Activated CD4-positive, alpha-beta T cell treated with anti-CD3 and anti-CD28 coated beads for 36 hours (primary cell): ENCODE data around the gene EPHB2. TPM values are rescaled to one million over a fixed set of nuclear protein-coding genes. Genes with fewer than 3 reads are reported as not detected.

ENCODE experiments used
- ATAC-seq: fragments of 200-7000 bp; cut with Tn5 transposase; one replicate; pipeline ENCODE4 v1.10.0; 2021; ENCODE audit warnings: mild to moderate bottlenecking, moderate library complexity
- CTCF ChIA-PET: fragments of 350-600 bp; sonication (Branson Sonifier 250); formaldehyde crosslinking; loops from one replicate; lab custom pipeline; 2021; ENCODE audit warnings: antibody characterized with exemption; lab: Charles Lee
- POLR2A ChIA-PET: fragments of 350-600 bp; sonication (Branson Sonifier 250); formaldehyde crosslinking; loops from one replicate; lab custom pipeline; 2021; ENCODE audit warnings: antibody characterized with exemption, inconsistent platforms; lab: Charles Lee
- DNase-seq: peaks from one replicate; pipeline ENCODE4 v3.0.0-alpha.2; 2020
- H3K27ac Mint-ChIP-seq: one replicate; pipeline ENCODE4 v1.8.0; 2021; ENCODE audit warnings: mixed read lengths
- H3K27me3 Mint-ChIP-seq: one replicate; pipeline ENCODE4 v1.8.0; 2021; ENCODE audit warnings: mixed read lengths
- H3K36me3 Mint-ChIP-seq: one replicate; pipeline ENCODE4 v1.8.0; 2021; ENCODE audit warnings: low read depth, mixed read lengths
- H3K4me1 Mint-ChIP-seq: one replicate; pipeline ENCODE4 v1.8.0; 2021; ENCODE audit warnings: mixed read lengths
- H3K4me3 Mint-ChIP-seq: one replicate; pipeline ENCODE4 v1.8.0; 2021; ENCODE audit warnings: mild to moderate bottlenecking, moderate library complexity, mixed read lengths
- H3K9me3 Mint-ChIP-seq: one replicate; pipeline ENCODE4 v1.8.0; 2021; ENCODE audit warnings: low read depth, mixed read lengths
- intact Hi-C, 2 experiments: fragments of 100-400 bp; cut with DNase I in 1 of 2; cut with micrococcal nuclease in 1 of 2; formaldehyde crosslinking; loops; one replicate each; pipeline versions ENCODE4 v1.14.2 to v1.15.1; 2022 to 2024; cut with DNase I, micrococcal nuclease
- total RNA-seq, 2 experiments: library from RNA; stranded (reverse); gene quantifications; one replicate each; pipeline ENCODE4 v1.2.3, GENCODE V29; 2021

Gene EPHB2
- total RNA-seq, 2 experiments from 2014 or later, result not detected

DNA sequence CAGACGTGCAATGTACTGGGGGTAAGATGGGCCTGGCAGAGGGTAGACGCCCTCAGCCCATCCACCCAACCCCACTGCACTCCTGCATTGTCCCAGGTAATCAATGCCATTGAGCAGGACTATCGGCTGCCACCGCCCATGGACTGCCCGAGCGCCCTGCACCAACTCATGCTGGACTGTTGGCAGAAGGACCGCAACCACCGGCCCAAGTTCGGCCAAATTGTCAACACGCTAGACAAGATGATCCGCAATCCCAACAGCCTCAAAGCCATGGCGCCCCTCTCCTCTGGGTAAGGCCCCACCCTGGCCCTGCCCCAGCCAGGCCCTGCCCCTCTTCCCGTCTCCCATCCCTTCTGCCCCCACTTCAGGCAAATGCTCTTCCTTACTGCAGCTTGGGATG lies 199.6 kb downstream of the EPHB2 start:
- no peak for ATAC-seq

DNA sequence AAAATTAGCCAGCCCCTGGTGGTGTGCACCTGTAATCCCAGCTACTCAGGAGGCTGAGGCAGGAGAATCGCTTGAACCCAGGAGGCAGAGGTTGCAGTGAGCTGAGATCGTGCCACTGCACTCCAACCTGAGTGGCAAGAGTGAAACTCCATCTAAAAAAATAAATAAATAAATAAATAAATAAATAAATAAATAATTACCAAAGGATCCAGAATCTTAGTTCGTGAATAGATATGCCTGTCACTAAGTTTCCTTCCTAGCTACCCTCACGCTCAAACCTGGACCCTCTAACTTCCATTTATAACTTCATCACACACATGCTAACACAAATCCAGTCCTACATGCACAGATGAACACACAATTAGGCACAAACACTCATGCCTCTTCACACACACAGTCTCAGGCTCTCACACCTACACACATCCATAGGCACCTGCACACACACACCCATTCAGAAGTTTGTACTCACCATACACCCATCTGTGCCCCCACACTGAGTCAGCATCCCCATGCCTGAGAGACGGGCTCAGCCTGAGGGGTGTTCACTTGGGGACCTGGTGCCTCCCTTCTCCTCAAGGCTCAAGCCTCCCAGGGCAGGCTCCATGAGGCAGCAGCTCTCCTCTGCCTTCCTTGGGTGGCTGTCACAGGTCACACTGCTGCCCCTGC lies 200.5 kb downstream of the EPHB2 start:
- no peak overlapping the region for H3K4me3 Mint-ChIP-seq
- ATAC-seq, result no peak
- DNase-seq, result no peak
- no peaks in the 10 kb centered on the region for H3K4me1 Mint-ChIP-seq
- POLR2A ChIA-PET, result no interaction called here
- H3K9me3 Mint-ChIP-seq, result no peaks in the 10 kb centered on the region
- CTCF ChIA-PET, result no interaction called here
- no peaks in the 10 kb centered on the region for H3K36me3 Mint-ChIP-seq
- no peaks in the 10 kb centered on the region for H3K27me3 Mint-ChIP-seq
- intact Hi-C loops, result no loop called here
- H3K27ac Mint-ChIP-seq, result no peak overlapping the region

More for the DNA sequence above, 199.6 kb downstream of the EPHB2 start:
- H3K36me3 Mint-ChIP-seq, result no peaks in the 10 kb centered on the region
- DNase-seq, result no peak
- no peaks in the 10 kb centered on the region for H3K27me3 Mint-ChIP-seq
- H3K27ac Mint-ChIP-seq, result no peak overlapping the region
- H3K9me3 Mint-ChIP-seq, result no peaks in the 10 kb centered on the region
- intact Hi-C loops, result no loop called here
- POLR2A ChIA-PET, result no interaction called here
- CTCF ChIA-PET, result no interaction called here
- no peaks in the 10 kb centered on the region for H3K4me1 Mint-ChIP-seq
- H3K4me3 Mint-ChIP-seq, result no peak overlapping the region

- ChIA-PET POLR2A (no interaction called here), CTCF (no interaction called here)
- intact Hi-C loops, result no loop called here
- Mint-ChIP-seq H3K4me3 (no peak overlapping the region), H3K27me3 (no peaks in the 10 kb centered on the region), H3K27ac (no peak overlapping the region), H3K36me3 (no peaks in the 10 kb centered on the region), H3K9me3 (no peaks in the 10 kb centered on the region), H3K4me1 (no peaks in the 10 kb centered on the region)
- ATAC-seq, result no peak
- no peak for DNase-seq
These were observed 201.7 kb downstream of the EPHB2 start for GRCh38 chr1:22912311-22912710.

DNA sequence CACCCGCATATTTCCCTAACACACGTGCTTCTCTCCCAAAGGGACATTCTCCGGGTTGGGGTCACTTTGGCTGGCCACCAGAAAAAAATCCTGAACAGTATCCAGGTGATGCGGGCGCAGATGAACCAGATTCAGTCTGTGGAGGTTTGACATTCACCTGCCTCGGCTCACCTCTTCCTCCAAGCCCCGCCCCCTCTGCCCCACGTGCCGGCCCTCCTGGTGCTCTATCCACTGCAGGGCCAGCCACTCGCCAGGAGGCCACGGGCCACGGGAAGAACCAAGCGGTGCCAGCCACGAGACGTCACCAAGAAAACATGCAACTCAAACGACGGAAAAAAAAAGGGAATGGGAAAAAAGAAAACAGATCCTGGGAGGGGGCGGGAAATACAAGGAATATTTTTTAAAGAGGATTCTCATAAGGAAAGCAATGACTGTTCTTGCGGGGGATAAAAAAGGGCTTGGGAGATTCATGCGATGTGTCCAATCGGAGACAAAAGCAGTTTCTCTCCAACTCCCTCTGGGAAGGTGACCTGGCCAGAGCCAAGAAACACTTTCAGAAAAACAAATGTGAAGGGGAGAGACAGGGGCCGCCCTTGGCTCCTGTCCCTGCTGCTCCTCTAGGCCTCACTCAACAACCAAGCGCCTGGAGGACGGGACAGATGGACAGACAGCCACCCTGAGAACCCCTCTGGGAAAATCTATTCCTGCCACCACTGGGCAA lies 202.9 kb downstream of the EPHB2 start:
- Mint-ChIP-seq H3K4me1 (no peaks in the 10 kb centered on the region), H3K27me3 (no peaks in the 10 kb centered on the region), H3K4me3 (no peak overlapping the region), H3K27ac (no peak overlapping the region), H3K9me3 (no peaks in the 10 kb centered on the region), H3K36me3 (no peaks in the 10 kb centered on the region)
- ATAC-seq (no peak), DNase-seq (no peak)
- ChIA-PET CTCF (interaction anchor here (0.6 kb wide), 1 partner anchor 14 kb away, joined by 3 read pairs; no protein-coding TSS in a partner anchor), POLR2A (no interaction called here)
- intact Hi-C loops, result no loop called here

DNA sequence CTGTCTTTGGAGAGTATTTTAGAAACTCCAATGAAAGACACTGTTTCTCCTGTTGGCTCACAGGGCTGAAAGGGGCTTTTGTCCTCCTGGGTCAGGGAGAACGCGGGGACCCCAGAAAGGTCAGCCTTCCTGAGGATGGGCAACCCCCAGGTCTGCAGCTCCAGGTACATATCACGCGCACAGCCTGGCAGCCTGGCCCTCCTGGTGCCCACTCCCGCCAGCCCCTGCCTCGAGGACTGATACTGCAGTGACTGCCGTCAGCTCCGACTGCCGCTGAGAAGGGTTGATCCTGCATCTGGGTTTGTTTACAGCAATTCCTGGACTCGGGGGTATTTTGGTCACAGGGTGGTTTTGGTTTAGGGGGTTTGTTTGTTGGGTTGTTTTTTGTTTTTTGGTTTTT lies 203.5 kb downstream of the EPHB2 start:
- Mint-ChIP-seq H3K4me1 (no peaks in the 10 kb centered on the region), H3K4me3 (no peak overlapping the region), H3K9me3 (no peaks in the 10 kb centered on the region), H3K27me3 (no peaks in the 10 kb centered on the region), H3K36me3 (no peaks in the 10 kb centered on the region), H3K27ac (no peak overlapping the region)
- ChIA-PET POLR2A (no interaction called here), CTCF (interaction anchor here (0.6 kb wide), 1 partner anchor 14 kb away, joined by 3 read pairs; no protein-coding TSS in a partner anchor)
- no peak for ATAC-seq
- intact Hi-C loops, result no loop called here
- DNase-seq, result no peak

DNA sequence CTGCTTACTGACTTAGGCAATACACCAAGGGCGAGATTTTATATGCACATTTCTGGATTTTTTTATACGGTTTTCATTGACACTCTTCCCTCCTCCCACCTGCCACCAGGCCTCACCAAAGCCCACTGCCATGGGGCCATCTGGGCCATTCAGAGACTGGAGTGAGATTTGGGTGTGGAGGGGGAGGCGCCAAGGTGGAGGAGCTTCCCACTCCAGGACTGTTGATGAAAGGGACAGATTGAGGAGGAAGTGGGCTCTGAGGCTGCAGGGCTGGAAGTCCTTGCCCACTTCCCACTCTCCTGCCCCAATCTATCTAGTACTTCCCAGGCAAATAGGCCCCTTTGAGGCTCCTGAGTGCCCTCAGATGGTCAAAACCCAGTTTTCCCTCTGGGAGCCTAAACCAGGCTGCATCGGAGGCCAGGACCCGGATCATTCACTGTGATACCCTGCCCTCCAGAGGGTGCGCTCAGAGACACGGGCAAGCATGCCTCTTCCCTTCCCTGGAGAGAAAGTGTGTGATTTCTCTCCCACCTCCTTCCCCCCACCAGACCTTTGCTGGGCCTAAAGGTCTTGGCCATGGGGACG lies 204.1 kb downstream of the EPHB2 start:
- Mint-ChIP-seq H3K27ac (no peak overlapping the region), H3K27me3 (no peaks in the 10 kb centered on the region), H3K4me3 (no peak overlapping the region)

GRCh38 chr1:22915231-22915630 lies 204.6 kb downstream of the EPHB2 start:
- Mint-ChIP-seq H3K4me1 (no peaks in the 10 kb centered on the region), H3K9me3 (no peaks in the 10 kb centered on the region), H3K27me3 (no peaks in the 10 kb centered on the region), H3K27ac (no peak overlapping the region), H3K36me3 (no peaks in the 10 kb centered on the region), H3K4me3 (no peak overlapping the region)
- intact Hi-C loops, result no loop called here
- DNase-seq (no peak), ATAC-seq (no peak)
- ChIA-PET CTCF (no interaction called here), POLR2A (no interaction called here)

More for the DNA sequence above, 204.1 kb downstream of the EPHB2 start:
- intact Hi-C loops, result no loop called here
- POLR2A ChIA-PET, result no interaction called here
- CTCF ChIA-PET, result no interaction called here
- H3K9me3 Mint-ChIP-seq, result no peaks in the 10 kb centered on the region
- no peaks in the 10 kb centered on the region for H3K4me1 Mint-ChIP-seq
- no peaks in the 10 kb centered on the region for H3K36me3 Mint-ChIP-seq
- no peak for ATAC-seq
- no peak for DNase-seq

DNA sequence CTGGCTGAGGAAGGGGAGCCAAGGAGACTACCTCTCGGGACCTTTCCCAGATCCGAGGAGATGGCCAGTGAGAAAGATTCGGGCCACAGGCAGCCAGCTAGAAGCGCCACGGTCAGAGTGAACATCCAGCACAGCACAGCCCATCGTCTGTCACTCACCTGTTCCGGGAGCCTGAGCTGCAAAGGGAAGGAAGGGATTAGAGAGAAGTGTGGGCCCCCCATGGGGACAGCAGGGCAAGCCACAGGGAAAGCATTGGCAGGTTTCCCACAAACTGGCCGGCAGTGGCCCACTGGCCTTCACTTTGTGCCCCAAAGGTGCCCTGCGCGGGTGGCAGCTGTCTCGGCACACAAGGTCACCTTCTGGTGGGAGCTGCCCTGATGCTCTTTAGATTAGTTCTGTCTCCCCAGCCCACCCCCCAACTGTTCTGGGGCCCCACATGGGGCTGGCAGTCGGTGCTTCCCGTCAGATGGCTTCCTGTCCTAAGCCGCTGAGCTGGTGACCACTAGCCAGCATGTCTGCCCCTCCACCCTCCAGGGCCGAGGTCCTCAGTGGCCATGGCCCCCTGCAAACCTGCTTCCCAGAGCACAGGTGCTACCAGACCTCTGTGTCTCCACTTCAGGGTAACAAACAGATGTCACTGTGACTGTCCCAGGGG lies 205.3 kb downstream of the EPHB2 start:
- H3K27me3 Mint-ChIP-seq, result no peaks in the 10 kb centered on the region
- no peaks in the 10 kb centered on the region for H3K9me3 Mint-ChIP-seq
- no peak overlapping the region for H3K4me3 Mint-ChIP-seq
- no peak overlapping the region for H3K27ac Mint-ChIP-seq
- CTCF ChIA-PET, result no interaction called here
- POLR2A ChIA-PET, result no interaction called here
- DNase-seq, result no peak
- no peaks in the 10 kb centered on the region for H3K4me1 Mint-ChIP-seq
- H3K36me3 Mint-ChIP-seq, result no peaks in the 10 kb centered on the region
- ATAC-seq, result no peak
- intact Hi-C loops, result no loop called here

- CTCF ChIA-PET, result no interaction called here
- H3K27ac Mint-ChIP-seq, result no peak overlapping the region
- no peaks in the 10 kb centered on the region for H3K36me3 Mint-ChIP-seq
- DNase-seq, result no peak
- ATAC-seq, result no peak
- H3K27me3 Mint-ChIP-seq, result no peaks in the 10 kb centered on the region
- H3K4me1 Mint-ChIP-seq, result no peaks in the 10 kb centered on the region
- H3K4me3 Mint-ChIP-seq, result no peak overlapping the region
- POLR2A ChIA-PET, result no interaction called here
- intact Hi-C loops, result no loop called here
- H3K9me3 Mint-ChIP-seq, result no peaks in the 10 kb centered on the region
These were observed 205.8 kb downstream of the EPHB2 start for GRCh38 chr1:22916471-22916820.

DNA sequence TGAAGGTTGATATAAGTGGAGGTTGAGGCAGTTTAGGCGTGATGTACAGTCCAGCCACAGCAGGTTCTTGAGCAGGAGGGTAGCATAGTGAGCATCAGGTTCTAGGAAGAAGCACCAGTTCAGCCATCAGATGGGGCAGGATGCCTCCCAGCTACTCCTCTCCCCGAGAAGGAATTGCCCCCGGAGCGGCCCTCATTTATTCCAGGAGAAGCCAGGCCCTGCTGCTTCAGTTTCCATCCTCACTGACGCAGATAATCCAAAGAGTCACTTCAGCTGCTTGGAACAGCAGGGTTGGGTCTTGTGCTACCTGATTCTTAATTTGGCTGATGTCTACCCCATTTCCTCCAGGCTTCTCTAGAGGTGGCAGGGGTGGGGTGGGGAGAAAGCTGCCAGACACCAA lies 207.3 kb downstream of the EPHB2 start:
- Mint-ChIP-seq H3K27ac (no peak overlapping the region), H3K4me1 (no peaks in the 10 kb centered on the region), H3K27me3 (no peaks in the 10 kb centered on the region), H3K4me3 (no peak overlapping the region), H3K9me3 (no peaks in the 10 kb centered on the region), H3K36me3 (no peaks in the 10 kb centered on the region)
- ATAC-seq (no peak), DNase-seq (no peak)
- CTCF ChIA-PET, result no interaction called here
- intact Hi-C loops, result no loop called here
- POLR2A ChIA-PET, result no interaction called here

DNA sequence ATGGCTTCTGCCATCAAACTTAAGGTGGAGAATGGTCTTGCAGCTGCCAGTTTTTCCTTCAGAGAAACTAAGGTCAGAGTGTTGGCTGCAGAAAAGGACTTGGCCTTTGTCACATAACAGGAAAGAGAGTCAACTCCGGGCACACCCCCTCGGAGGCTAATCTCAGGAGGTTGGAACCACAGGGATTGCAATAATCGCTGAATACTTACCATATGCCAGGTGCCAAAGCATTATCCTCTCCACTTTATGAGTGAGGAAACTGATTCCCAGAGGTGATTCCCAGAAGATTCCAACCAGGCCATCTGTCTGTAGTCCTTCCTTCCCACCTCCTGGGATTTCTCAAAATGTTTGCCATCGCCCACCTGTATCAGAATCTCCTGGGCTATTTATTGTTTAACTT lies 208.0 kb downstream of the EPHB2 start:
- Mint-ChIP-seq H3K27ac (no peak overlapping the region), H3K36me3 (no peaks in the 10 kb centered on the region), H3K27me3 (no peaks in the 10 kb centered on the region), H3K4me1 (no peaks in the 10 kb centered on the region), H3K9me3 (no peaks in the 10 kb centered on the region), H3K4me3 (no peak overlapping the region)
- ChIA-PET POLR2A (no interaction called here), CTCF (interaction anchor here (0.8 kb wide), 1 partner anchor 38 kb away, joined by 3 read pairs; no protein-coding TSS in a partner anchor)
- no peak for ATAC-seq
- DNase-seq, result no peak
- intact Hi-C loops, result no loop called here
